ENCODE measurements around the gene UNC5A.

Gene UNC5A

DNA sequence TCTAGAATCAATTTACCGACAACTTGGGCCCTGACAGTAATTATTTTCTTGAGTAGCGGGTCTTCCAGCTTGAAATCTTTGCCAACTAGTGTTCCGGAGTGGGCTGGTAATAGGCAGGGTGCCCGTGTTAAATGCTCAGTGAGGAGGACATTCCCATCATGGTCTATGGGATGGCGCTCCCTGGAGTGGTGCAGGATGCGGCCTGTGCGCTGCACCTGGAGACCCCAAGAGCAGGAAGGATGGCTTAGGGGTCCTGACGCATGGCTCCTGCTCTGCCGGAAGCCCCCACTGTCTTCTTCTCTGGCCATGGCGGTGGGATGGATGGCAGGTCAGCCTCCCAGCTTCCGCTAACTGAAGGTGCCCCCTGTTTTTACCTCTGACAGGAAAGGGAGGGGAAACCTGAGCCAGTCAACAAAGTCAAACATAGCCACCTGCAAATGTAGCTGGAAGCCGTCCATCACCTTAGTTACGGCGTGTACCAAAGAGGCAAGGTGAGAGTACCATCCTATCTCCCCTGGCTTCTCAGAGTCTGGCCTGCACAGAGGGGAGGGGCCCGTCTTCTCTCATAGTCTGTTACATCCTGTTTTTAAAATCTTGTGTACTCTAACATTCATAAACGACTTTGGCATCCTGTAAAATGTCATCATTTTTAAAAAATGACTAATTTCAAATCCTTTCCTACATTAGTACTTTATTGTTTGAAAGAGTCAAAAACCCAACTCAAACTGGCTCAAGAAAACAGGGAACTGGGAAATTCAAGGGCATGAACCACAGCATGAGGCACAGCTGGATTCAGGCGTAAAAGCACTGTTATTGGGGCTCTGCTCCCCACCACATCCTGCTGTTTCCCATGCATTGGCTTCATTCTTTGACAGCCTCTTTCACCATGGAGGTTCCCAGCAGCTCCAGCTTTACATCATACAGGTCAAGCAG lies 28.5 kb upstream of the UNC5A start:
- DNase-seq (ENCODE audit: low read depth), result no peak

DNA sequence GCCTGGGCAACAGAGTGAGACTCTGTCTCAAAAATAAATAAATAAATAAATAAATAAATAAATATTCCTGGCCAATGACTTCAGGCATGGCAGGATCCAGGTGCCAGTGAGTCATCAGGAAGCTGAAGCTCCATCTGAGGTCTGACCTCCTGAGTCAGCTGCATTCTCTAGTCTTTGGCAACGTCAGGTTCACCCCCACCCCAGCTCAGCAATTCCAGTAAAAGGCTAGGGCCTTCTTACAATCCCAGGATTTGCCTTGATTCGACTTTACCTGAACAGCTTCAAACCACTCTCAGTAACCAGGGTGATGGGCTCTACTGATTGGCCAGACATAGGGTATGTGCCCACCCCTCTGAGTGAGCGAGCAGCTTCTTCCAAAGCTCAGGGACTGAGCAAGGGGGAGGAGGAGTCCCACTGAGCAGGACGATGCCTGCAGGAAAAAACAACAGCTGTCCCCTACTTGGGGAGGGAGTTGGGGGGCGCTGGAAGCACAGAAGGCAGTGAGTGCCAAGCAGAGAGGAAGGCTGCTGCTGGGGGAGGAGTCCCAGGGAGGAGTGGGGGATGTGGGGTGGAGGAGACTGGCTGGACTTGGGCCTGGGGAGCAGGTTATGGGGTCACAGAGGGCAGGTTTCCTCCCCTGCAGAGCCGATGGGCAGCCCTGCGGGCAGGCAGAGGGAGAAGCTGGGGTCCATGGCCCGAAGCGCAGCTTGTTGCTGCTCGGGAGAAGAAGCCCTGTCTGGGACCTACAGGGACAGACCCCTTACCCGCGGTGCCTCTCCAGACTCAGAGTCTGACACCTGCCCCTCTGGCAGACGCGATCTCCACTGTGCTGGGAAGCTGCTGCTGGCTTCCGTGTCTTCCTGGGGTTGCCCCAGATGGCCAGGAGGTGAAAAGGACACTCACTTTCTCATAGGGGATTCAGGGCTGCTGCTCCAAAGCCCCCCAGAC lies 25.9 kb upstream of the UNC5A start:
- peak; percentile 31 for DNase-seq (ENCODE audit: low read depth)

DNA sequence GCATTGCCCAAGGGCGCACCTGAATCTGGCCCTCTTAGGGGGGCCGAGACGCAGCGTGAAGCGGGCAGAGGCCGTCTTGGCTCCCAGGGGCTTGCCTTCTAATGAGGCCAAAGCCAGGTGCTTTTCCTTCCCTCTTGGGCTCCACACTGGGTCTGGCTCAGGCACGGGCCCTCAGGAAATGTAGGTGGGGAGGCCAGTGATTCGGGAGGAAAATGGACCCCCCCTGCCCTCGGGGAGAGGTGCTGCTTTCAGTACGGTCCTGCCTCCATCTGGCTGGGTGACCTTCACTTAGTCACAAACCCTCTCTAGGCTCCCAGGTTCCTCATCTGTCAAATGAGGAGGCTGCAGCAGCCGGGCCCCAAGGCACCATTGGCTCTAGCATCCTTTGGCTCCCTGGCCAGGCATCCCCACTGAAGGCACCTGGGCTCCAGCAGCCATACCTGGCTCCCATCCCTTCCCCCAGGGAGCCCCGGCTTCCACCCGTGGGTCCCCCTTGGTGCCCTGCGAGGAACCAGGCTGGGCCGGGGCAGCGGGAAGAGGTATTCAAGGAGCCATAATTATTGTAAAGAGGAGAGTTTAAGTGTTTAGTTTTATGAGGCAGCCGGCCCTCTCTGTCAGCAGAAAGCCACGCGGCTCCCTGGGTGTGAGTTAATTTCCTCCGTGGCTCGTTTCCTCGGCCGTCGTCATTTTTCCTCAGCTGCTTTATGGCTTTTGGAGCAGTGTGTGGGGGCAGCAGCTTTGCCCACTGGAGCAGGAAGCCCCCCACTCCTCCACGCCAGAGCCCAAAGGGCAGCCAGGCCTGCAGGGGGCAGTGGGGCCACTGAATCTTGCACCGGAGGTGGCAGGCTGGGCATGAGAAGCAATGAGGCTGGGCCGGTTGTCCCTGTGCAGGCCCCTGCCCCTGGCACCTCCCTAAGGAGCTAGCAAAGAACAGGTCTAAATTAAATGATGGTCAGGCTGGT lies 24.9 kb upstream of the UNC5A start:
- DNase-seq (ENCODE audit: low read depth), result no peak

DNA sequence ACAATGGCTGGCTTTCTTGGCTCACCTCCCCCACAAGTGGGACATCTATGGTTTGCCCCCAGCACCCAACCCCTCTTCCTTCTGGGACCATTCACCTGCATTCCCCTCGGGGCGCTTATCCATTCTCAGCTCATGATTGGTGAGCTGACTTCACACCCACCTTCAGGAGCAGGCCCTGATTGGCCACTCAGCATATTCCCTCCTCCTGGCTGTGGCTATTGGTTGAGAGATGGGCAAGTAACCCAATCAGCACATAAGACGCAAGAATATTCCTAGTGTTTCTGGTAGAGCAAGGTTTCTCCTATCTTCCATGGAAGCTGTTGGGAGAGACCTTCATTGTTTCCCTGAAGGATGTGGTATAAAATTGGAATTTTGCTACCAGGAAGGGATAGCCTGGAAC lies 22.7 kb upstream of the UNC5A start:
- DNase-seq (ENCODE audit: low read depth), result no peak

DNA sequence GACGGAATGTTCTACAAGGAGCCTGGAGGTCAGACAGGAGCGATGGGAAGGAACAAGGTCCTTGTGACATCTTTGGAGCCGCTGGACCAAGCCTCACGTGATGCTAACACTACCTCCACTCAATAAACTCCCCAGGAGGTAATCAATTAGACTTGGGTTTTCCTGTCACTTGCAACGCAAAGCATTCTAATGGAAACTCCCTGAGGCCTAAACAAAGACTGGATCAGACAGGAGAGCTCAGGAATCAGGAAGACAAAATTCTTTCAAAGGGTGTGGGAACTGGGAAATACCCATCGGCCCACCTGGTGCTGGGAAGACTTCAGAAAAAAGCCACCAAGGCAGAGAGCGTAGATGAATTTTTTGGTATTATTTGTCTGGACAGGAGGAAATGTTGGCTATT lies 22.3 kb upstream of the UNC5A start:
- DNase-seq (ENCODE audit: low read depth), result no peak

DNA sequence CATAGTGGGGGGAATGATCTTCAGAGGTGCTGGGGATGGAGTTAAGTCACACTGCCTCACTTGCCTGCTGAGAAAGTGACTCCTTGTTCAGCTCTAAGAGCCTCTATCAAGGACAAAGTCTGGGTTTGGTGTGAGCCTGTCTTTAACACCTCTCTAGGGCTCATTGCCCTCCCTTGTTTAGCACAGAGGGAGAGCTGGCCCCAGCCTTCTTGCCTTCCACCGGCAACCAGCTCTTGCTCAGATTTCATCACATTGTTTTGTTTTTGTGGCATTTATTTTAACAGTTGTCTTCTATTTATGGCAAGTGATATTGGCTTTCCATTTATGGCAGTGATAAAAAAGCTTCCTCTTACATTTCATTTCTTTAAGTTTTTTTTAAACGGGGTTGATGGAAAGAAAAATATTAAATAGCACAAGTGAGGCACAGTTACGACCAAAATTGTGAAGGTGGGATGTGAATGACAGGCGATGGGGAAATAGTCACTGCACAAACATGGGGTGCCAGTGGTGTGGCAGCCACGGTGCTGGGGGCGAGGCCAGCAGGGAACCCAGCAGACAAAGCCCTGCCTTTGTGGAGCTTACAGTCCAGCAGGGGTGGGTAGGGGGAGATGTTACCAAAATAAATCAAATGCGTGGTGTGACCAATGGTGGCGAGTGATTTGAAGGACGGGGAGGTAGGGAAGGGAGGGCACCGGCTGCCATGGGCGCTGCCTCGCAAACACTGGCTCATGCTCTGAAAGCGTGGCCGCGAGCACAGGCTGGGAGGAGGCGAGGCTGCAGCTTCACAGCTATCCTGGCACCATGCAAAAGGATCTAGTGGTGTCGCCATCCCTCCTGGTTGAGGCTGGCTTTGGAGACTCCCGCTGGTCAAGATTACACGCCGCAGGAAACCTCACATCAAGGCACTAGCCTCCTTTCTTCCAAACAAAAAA lies 21.2 kb upstream of the UNC5A start:
- no peak for DNase-seq (ENCODE audit: low read depth)

DNA sequence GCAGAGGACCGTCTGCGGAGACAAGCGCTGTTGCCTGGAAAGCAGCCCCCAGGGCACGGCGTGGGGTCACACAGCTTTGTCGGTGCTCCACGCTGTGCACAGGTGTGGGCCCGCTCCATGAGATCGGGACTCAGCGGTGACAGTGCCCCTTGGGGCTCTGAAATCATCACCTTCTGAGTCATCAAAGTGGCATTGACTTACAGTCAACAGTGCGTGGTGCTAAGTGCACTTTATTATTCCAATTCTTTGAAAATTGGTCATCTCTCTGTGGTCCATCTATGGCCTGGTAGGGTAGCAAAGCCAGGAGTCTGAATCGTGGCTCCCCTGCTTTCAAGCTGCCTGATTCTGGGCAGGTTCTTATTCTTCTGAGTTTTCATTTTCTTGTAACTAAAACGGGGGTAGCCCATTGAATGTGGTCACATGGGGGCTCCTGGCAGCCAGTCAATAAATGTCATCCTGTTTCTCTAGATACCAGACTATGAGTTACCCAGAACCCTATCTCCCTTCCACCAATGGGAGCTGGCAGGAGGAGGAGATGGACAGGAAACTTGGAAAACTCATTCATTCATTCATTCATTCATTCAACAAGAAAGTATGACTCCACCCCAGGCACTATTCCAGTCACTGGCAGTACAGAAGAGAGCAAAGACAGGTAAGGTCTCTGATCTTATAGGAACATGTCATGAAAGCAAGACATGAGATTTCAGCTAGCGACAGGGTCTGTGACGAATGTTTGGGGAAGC lies 20.3 kb upstream of the UNC5A start:
- DNase-seq (ENCODE audit: low read depth), result no peak

DNA sequence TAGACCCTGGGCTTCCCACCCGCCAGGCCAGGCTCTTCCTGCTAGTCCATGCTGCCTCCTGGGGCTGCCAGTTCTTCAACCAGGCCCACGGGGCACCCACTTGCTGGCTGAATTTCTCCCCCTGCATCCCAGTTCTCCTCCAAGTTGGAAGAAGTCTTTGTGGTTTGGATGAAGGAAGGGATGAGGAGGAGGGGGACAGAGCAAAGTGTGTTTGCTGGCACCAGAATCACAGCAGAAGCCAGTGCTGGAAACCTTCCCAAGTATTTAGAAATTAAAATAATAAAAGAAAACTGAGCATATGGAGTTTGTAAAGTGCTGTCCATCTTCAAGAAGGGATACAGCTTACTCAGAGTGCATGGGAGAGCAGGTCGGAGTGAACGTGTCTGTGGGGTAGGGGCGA lies 19.4 kb upstream of the UNC5A start:
- DNase-seq (ENCODE audit: low read depth), result no peak

DNA sequence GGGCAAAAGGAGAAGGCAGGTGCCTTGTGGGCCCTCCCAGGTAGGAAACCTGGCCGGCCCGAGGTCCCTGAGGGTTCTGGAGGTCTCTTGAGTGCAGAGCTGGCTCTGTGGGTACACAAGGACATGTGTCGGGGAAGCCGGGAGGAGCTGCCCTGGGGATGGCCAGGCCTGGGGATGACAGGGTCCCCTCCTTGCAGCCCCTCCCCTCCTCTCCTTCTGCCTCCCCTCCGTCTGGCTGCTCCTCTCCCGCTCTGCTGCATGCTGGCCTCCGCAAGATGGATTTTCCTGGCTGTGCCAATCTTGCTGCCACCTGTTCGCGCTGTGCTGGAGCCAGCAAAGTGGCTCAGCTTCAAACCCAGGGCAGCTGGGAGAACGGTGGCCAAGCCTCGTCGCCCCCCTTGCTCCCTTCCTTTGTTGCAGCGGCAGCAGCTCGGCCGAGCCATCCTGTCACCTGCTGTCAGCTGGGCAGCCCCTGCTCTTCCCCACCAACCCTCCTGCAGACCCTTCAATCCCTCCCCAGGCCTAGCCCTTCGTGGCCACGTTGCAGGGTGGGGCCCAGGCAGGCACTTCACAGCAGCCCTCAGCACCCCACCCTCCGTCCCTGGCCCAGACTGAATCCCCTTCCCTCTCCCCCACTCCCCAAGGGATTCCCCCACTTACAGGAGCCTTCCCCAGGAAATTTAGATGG lies 17.6 kb upstream of the UNC5A start:
- no peak for DNase-seq (ENCODE audit: low read depth)

DNA sequence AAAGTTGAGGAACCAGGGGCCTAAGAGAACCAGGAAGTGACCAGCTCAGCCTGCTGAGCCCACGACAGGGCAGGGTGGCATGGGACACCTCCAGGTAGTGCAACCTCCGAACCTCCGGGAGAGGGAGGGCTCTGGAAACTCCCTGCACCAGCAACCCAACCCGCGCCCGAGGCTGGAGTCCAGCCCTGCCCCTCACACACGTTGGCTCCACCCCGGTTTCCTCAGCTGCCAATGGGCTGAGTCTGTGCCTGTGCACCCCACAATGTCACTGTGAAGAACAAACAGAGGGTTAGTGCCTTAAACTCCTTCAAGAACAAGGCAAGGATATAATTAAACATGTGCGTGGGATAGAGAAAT lies 17.0 kb upstream of the UNC5A start:
- DNase-seq (ENCODE audit: low read depth), result no peak

DNA sequence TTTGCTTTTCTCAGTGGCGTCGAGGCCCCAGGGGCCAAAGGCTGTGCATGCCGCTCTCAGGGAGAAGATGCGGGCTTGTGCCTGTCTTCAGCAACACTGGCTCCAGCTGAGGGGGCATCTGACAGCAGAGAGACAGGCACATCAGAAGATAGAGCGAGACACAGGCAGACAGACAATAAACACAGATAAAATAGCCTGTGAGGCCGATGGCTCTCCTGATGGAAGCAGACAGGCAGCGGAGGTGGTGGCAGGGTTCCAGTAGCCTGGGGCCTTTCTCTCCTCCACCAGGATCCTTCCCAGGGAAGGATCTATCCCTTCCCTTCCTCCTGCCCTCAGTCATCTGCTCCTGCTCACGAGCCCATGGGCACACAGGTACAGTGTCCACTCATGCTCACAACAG lies 16.6 kb upstream of the UNC5A start:
- no peak for DNase-seq (ENCODE audit: low read depth)

DNA sequence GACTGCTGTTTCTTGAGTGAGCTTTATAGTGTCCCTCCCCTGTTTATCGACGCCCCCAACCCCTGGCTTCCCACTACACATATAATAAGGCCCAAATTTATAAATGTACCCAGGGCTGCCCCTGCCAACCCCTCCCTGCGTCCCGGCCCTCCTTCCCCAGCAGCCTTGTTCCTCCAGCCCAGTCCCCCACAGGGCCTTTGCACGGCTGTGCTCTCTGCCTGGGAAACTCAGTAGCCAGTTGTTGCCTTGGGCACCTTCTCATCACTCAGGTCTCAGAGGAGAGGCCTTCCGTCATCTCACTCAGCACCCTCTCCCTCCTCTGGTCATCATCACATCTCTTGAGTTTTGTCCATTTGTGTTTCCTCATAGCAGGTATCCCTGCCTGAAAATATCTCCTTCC lies 15.8 kb upstream of the UNC5A start:
- no peak for DNase-seq (ENCODE audit: low read depth)

DNA sequence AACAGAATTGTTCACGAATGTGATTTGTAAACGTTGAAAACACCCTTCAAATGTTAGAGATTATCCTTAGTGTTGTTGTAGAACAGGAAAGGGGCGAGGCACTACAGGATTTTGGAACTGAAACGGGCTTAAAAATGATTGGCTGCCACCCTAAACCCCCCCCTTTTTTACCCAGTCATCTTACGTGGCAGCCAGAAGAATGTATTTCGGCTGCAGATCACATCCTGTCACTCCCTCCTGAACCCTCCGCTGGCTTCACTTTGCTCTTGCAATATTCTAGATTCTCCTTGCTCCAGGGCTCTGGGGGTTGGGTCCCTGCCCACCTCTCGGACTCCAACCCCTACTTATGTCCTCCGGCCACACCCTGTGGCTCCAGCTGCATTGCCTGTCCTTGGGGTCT lies 13.9 kb upstream of the UNC5A start:
- no peak for DNase-seq (ENCODE audit: low read depth)

DNA sequence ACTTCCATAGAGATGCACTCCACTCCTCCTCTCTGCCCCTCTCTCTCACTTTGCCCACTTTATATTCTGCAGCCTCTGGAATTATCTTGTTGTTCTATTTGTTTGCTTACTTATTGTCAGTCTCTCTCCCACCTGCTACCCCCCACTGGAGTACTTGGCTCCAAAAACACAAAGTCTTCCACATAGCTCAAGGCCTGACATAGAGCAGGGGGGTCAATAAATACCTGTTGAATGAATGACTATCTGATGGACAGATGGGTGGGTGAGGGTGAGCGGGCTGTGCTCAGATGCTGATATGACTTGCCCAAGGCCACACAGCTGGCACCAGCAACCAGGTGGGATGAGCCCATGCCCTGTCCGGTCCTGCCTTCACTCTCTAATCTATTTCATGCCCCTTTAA lies 13.4 kb upstream of the UNC5A start:
- no peak for DNase-seq (ENCODE audit: low read depth)

DNA sequence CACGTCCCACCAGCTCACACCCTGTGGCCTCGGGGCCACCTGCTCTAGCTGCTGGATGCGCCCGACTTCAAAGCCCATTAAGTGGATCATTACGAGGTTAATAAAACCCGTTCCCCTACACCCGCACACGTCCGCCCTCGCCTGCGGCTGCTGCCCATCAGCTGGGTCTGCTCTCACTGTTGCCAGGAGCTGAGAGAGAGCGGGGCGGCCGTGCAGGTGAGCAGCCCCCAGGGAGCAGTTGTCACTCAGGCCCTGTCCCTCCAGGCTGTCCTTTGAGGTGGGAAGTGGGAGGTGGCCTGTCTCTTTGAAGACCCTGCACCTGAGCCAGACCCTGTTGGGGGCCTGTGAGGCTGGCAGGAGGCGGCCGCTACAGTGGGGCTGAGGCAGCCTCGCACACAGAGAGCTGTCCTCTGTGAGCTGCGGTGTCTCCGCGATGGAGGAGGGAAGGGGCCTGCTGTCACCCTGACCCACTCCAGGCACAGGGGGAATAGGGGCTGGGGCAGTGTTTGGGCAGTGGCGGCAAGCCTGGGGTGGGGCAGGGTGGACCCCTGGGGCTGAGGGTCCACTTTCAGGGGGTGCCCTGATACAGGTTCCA lies 12.8 kb upstream of the UNC5A start:
- DNase-seq (ENCODE audit: low read depth), result no peak

DNA sequence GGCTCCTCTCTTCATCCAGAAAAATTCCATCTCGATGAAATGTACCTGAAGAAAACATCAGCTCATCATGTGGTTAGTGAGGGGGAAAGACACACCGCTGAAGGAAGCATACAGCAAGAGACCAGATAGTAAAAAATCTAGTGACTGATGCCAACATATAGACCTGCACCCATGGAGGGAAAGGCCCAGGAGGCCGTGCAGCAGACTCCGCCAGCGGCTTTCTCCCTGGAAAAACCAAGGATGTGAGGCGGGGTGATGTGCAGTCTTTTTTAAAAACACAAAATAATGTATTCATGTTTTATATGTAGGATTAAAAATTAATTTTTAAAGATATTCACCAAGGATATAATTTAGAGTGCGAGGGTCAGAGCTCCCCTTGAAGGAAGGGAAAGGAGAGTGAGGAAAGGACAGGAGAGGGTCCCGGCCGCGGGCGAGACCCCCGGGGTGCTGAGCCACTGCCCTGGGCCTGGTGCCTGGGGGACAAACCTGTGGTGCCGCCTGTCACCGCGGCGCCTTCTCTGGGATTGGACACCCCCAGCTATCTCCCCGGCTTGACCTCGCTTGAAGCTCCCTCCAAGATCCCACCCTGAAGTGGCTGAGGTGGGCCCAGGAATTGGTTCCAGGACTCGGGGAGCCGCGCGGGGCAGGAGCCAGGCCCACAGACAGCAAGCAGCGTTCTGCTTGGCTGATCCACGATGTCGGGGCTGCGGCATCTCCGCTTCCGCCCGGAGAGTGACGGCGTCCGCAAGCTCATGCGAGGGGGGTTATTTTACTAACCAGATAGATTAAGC lies 12.1 kb upstream of the UNC5A start:
- no peak for DNase-seq (ENCODE audit: low read depth)

DNA sequence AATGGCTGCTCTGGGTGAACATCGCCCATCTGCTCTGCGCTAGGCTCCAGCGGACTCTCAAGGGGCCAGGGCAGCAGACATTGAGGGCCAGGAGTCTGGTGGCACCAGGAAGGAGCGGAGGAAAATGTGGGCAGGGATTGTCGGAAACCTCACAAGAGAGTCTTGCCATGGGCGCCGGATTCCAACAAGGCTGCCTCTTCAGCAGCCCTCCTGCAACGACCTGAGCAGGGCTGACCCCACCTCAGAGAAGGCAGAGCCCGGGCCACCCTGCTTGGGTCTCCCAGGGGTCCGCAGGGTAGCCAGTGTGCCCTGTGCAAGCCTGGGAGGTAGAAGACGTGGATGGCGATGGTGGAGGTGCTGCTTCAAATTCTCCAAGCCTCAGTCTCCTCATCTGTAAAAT lies 11.4 kb upstream of the UNC5A start:
- no peak for DNase-seq (ENCODE audit: low read depth)

DNA sequence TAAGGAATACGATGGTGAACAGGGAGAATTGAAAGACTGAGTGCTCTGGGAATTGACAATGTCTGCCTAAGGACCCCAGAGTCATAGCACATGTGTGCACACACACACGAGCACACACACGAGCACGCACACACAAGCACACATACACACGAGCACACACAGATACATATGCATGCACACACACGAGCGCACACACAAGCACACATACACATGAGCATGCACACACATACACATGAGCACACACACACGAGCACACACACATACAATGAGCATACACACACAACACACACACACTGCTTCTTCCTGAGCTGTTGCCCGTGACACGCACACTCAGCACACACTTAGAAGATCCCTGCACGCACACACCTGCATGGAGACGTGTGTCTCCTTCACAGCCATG lies 10.9 kb upstream of the UNC5A start:
- DNase-seq (ENCODE audit: low read depth), result no peak
